Uterus (tissue), 2 donors: Measurements from ENCODE around the gene DCUN1D2.

Experiments used
- CTCF ChIP-seq, 4 experiments: fragments of 200-600 bp in 2 of 4; fragments of 450-650 bp in 2 of 4; sonication (generic) in 2 of 4; IDR thresholded peaks; one replicate each; pipeline ENCODE4 v1.5.1; 2016 to 2019; ENCODE audit warnings: antibody characterized with exemption in 4 of 4, mild to moderate bottlenecking in 2 of 4, moderate library complexity in 1 of 4
- POLR2A ChIP-seq, 2 donors: fragments of 450-650 bp; IDR thresholded peaks; one replicate each; pipeline ENCODE4 v1.6.1; 2016; ENCODE audit warnings: antibody characterized with exemption in 2 of 2, mild to moderate bottlenecking in 1 of 2, moderate library complexity in 1 of 2

GRCh38 chr13:113461022-113461751 lies 29.3 kb downstream of the DCUN1D2 start:
- TF ChIP-seq POLR2A (IDR thresholded peaks at IDR 0.05) (no peak), CTCF (IDR thresholded peaks at IDR 0.05) (no peak)
